Lung (tissue), 12 donors: ENCODE results near the gene RNF11. TPM values are rescaled to one million over a fixed set of nuclear protein-coding genes. Genes with fewer than 3 reads are reported as not detected.
A peak's percentile ranks its signal among the peaks of the same experiment; 100 is the strongest.

Source experiments
- ATAC-seq: fragments of 200-7000 bp; cut with Tn5 transposase; one replicate; pipeline ENCODE4 v1.9.1; 2020; ENCODE audit warnings: moderate number of reproducible peaks; ENCODE audit not compliant: insufficient read depth, low FRiP score
- DNase-seq, 3 donors: peaks; one replicate each; pipeline ENCODE4 v3.0.0-alpha.2; 2013 to 2017
- H3K27ac ChIP-seq, 2 donors: one replicate each; pipeline ENCODE4 v1.5.1; 2013; ENCODE audit warnings: mild to moderate bottlenecking in 2 of 2, moderate library complexity in 2 of 2, control low read depth in 1 of 2, inconsistent platforms in 1 of 2, low read depth in 1 of 2, low read length in 1 of 2
- H3K27me3 ChIP-seq, 3 donors: one replicate each; pipeline ENCODE4 v1.5.1; 2013; ENCODE audit warnings: low read length in 2 of 3; ENCODE audit not compliant: control insufficient read depth in 3 of 3, insufficient read depth in 3 of 3
- H3K36me3 ChIP-seq, 4 donors: one replicate each; pipeline ENCODE4 v1.5.1; 2013; ENCODE audit warnings: low read length in 4 of 4, mild to moderate bottlenecking in 1 of 4, moderate library complexity in 1 of 4; ENCODE audit not compliant: control insufficient read depth in 4 of 4, insufficient read depth in 4 of 4
- H3K4me1 ChIP-seq, 5 donors: one replicate each; pipeline ENCODE4 v1.5.1; 2013; ENCODE audit warnings: low read length in 5 of 5, mild to moderate bottlenecking in 2 of 5, moderate library complexity in 1 of 5; ENCODE audit not compliant: control insufficient read depth in 5 of 5, insufficient read depth in 5 of 5
- H3K4me3 ChIP-seq: one replicate; pipeline ENCODE4 v1.5.1; 2013; ENCODE audit warnings: mild to moderate bottlenecking, control low read depth, moderate library complexity
- H3K9ac ChIP-seq, 2 donors: one replicate each; pipeline ENCODE4 v1.5.1; 2013; ENCODE audit warnings: low read length in 2 of 2, control low read depth in 1 of 2; ENCODE audit not compliant: insufficient read depth in 1 of 2
- H3K9me3 ChIP-seq, 4 donors: one replicate each; pipeline ENCODE4 v1.5.1; 2013; ENCODE audit warnings: low read length in 3 of 4, mild to moderate bottlenecking in 1 of 4, moderate library complexity in 1 of 4; ENCODE audit not compliant: control insufficient read depth in 4 of 4, insufficient read depth in 3 of 4
- CTCF ChIP-seq: IDR thresholded peaks from 2 replicates; pipeline ENCODE4 v1.5.1; 2012; ENCODE audit warnings: mild to moderate bottlenecking; ENCODE audit errors: control extremely low read depth, extremely low read depth
- WGBS, 2 donors: extraction: QIAGEN DNeasy Blood & Tissue Kit; methylation state at CpG; one replicate each; pipeline ENCODE4 v1.1.7; 2013; 5-methylcytosine and 5-hydroxymethylcytosine counted together
- polyA plus RNA-seq, 2 donors: library from polyadenylated mRNA; stranded (reverse); fragments of 200-250 nt; gene quantifications; one replicate each; pipeline ENCODE4 v1.2.1, GENCODE V29; 2013
- total RNA-seq, 2 donors: library from RNA; depleted of rRNA in 1 of 2; stranded (reverse); fragments of >200 nt in 1 of 2; gene quantifications; one replicate each; pipeline ENCODE4 v1.2.1, GENCODE V29; 2014 to 2021
- donor health status: control.
- donor health status: control.
- donor health status: Bipolar disorder and iron deficiency.
- donor health status: healthy.
- donor health status: DM: yes; HTN: yes; CAD: no.

The RNF11 gene
- total and polyA plus RNA-seq, 4 donors: 36.6 to 149 (median 71.4) TPM

GRCh38 chr1:51238034-51238403 is 1.9 kb downstream of the RNF11 start:
- peaks cover 0 to 5% (median 0%) of the 10 kb centered on the region in 3 donors for H3K27me3 ChIP-seq
- WGBS, 2 donors: 31 to 46% methylated on average over 7 of the region's 7 CpGs

GRCh38 chr1:51240084-51240483 is 4.0 kb downstream of the RNF11 start:
- no peaks in the 10 kb centered on the region for H3K9me3 ChIP-seq
- H3K4me1 ChIP-seq: peaks cover 3 to 18% (median 10%) of the 10 kb centered on the region in 5 donors
- 83 to 92% methylated on average over 2 of the region's 2 CpGs for WGBS, 2 donors
- H3K27me3 ChIP-seq: peaks cover 0 to under 1% (median 0%) of the 10 kb centered on the region in 3 donors
- H3K9ac ChIP-seq: no peak overlapping the region
- no peak for DNase-seq
- no peak for ATAC-seq
- peaks cover 0 to 2% (median under 1%) of the 10 kb centered on the region in 4 donors for H3K36me3 ChIP-seq
- peak overlapping the region in 1 of 2 donors; percentile 56 for H3K27ac ChIP-seq
- no peak for TF ChIP-seq CTCF
- no peak overlapping the region for H3K4me3 ChIP-seq

More at GRCh38 chr1:51238034-51238403, 1.9 kb downstream of the RNF11 start:
- ATAC-seq (no peak), DNase-seq (peak in 2 of 3 donors; percentile 18 to 19)
- Histone ChIP-seq H3K4me1 (peaks cover 3 to 16% (median 12%) of the 10 kb centered on the region in 5 donors), H3K9ac (peak overlapping the region; percentile 35 to 99), H3K27ac (peak overlapping the region in 1 of 2 donors; percentile 35), H3K4me3 (no peak overlapping the region), H3K36me3 (peaks cover 0 to 2% (median 0%) of the 10 kb centered on the region in 4 donors), H3K9me3 (no peaks in the 10 kb centered on the region)
- TF ChIP-seq CTCF: no peak

GRCh38 chr1:51241119-51241518 is 5.0 kb downstream of the RNF11 start:
- H3K27me3 ChIP-seq: no peaks in the 10 kb centered on the region
- WGBS, 2 donors: 39 to 41% methylated on average over 1 of the region's 1 CpG
- no peak overlapping the region for H3K9ac ChIP-seq
- H3K36me3 ChIP-seq: peaks cover 0 to 2% (median under 1%) of the 10 kb centered on the region in 4 donors
- H3K4me1 ChIP-seq: peaks cover 3 to 16% (median 4%) of the 10 kb centered on the region in 5 donors
- H3K9me3 ChIP-seq: no peaks in the 10 kb centered on the region
- no peak for TF ChIP-seq CTCF
- DNase-seq: no peak
- no peak overlapping the region for H3K4me3 ChIP-seq
- ATAC-seq: no peak
- no peak overlapping the region for H3K27ac ChIP-seq

- Histone ChIP-seq H3K36me3 (peaks cover 0 to 2% (median under 1%) of the 10 kb centered on the region in 4 donors), H3K9me3 (no peaks in the 10 kb centered on the region), H3K27ac (no peak overlapping the region), H3K4me3 (no peak overlapping the region), H3K27me3 (no peaks in the 10 kb centered on the region), H3K9ac (no peak overlapping the region), H3K4me1 (peaks cover 3 to 22% (median 6%) of the 10 kb centered on the region in 5 donors)
- DNase-seq (no peak), ATAC-seq (no peak)
- WGBS, 2 donors: 94 to 95% methylated on average over 4 of the region's 4 CpGs
- no peak for TF ChIP-seq CTCF
Measured at GRCh38 chr1:51242546-51242945, 6.5 kb downstream of the RNF11 start.
